Kidney (tissue), 14 donors: ENCODE results near the gene UBAP2L. TPM values are rescaled to one million over a fixed set of nuclear protein-coding genes. Genes with fewer than 3 reads are reported as not detected.

Experiments used
- DNase-seq, 5 donors: peaks; one replicate each; pipeline ENCODE4 v3.0.0-alpha.2; 2013 to 2020
- FAIRE-seq: peaks from 2 replicates; lab custom pipeline; 2012; peaks lifted over from hg19 to GRCh38; lab: Jason Lieb, UNC
- H3K27ac ChIP-seq, 2 donors: one replicate each; pipeline ENCODE4 v1.7.0; 2013; ENCODE audit warnings: low read depth in 2 of 2, low read length in 2 of 2, inconsistent platforms in 1 of 2
- H3K27me3 ChIP-seq: one replicate; pipeline ENCODE4 v1.7.1; 2013; ENCODE audit warnings: low read length, inconsistent platforms; ENCODE audit not compliant: control insufficient read depth, insufficient read depth
- H3K36me3 ChIP-seq, 3 donors: one replicate each; pipeline versions ENCODE4 v1.7.0 to v1.7.1; 2013; ENCODE audit warnings: low read length in 3 of 3, control low read depth in 1 of 3, inconsistent platforms in 1 of 3; ENCODE audit not compliant: insufficient read depth in 3 of 3, control insufficient read depth in 2 of 3
- H3K4me1 ChIP-seq, 3 donors: one replicate each; pipeline versions ENCODE4 v1.7.0 to v1.7.1; 2013; ENCODE audit warnings: low read length in 3 of 3, inconsistent platforms in 1 of 3, low read depth in 1 of 3; ENCODE audit not compliant: control insufficient read depth in 2 of 3, insufficient read depth in 2 of 3
- H3K4me3 ChIP-seq, 3 donors: one replicate each; pipeline versions ENCODE4 v1.7.0 to v1.8.1; 2013; ENCODE audit warnings: low read length in 3 of 3, control low read depth in 1 of 3, inconsistent platforms in 1 of 3
- H3K9ac ChIP-seq, 3 donors: one replicate each; pipeline versions ENCODE4 v1.7.0 to v1.7.1; 2013; ENCODE audit warnings: low read length in 3 of 3, control low read depth in 1 of 3, inconsistent platforms in 1 of 3
- H3K9me3 ChIP-seq, 3 donors: one replicate each; pipeline versions ENCODE4 v1.7.0 to v1.7.1; 2013; ENCODE audit warnings: low read length in 3 of 3, control low read depth in 1 of 3, inconsistent platforms in 1 of 3; ENCODE audit not compliant: control insufficient read depth in 2 of 3, insufficient read depth in 1 of 3
- intact Hi-C: fragments of 100-400 bp; cut with DNase I; formaldehyde crosslinking; loops from one replicate; pipeline ENCODE4 v1.11.1; 2022
- polyA plus RNA-seq: library from polyadenylated mRNA; stranded (reverse); fragments of 350-450 nt; fragmentation: Illumina TruSeq; extraction: RNeasy Lipid Tissue Mini Kit (QIAGEN cat#74804); gene quantifications from one replicate; pipeline ENCODE4 v1.2.3, GENCODE V29; 2014; ENCODE audit warnings: low read depth, low replicate concordance; ENCODE audit not compliant: insufficient read depth
- total RNA-seq: library from RNA; stranded (reverse); fragmentation: NEBNext Ultra II Directional; extraction: Animal tissue kit (Norgen Biotek cat#: 25700); gene quantifications from one replicate; pipeline ENCODE4 v1.2.1, GENCODE V29; 2021
- TF ChIP-seq, protein P1 (sequence below): IDR thresholded peaks from 3 replicates; pipeline ENCODE4 v1.5.1; 2012; ENCODE audit warnings: mild to moderate bottlenecking, moderate library complexity, borderline replicate concordance; ENCODE audit not compliant: insufficient read depth; ENCODE audit errors: extremely low read depth
- donor health status: control.
- donor health status: control.
- donor health status: control.
- donor health status: control.
- donor health status: control.
- donor health status: DM: yes; HTN: yes; CAD: no.
- donor health status: Normal renal cell carcinoma (clear cell type).

Gene UBAP2L
- total and polyA plus RNA-seq, 2 donors from 2014 or later = 46.2 to 131 TPM

GRCh38 chr1:154192476-154192875 is 28.3 kb upstream of the UBAP2L start:
- no peak for FAIRE-seq

DNA sequence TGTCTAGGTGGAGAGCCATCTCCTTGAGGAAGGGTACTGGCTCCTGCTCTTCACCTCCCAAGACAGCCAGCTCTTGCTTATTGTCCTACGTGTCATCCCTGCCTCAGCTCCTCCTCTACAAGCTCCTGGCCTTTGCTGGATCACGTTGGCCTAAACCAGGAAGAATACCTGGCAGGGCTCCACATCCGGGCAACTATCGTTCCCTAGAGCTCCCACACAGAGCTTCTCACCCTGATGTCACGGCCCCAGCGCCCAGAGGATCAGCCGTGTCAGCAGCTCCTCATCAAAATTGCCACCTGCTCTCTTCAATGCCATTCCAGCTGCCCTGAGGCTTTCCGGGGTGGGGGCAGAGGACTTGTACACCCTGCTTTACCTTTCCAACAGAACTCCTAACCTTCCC is 26.9 kb upstream of the UBAP2L start:
- DNase-seq (no peak), FAIRE-seq (no peak)
- H3K36me3 ChIP-seq = no peaks in the 10 kb centered on the region
- no peaks in the 10 kb centered on the region for H3K9me3 ChIP-seq
- TF ChIP-seq, protein P1, sequence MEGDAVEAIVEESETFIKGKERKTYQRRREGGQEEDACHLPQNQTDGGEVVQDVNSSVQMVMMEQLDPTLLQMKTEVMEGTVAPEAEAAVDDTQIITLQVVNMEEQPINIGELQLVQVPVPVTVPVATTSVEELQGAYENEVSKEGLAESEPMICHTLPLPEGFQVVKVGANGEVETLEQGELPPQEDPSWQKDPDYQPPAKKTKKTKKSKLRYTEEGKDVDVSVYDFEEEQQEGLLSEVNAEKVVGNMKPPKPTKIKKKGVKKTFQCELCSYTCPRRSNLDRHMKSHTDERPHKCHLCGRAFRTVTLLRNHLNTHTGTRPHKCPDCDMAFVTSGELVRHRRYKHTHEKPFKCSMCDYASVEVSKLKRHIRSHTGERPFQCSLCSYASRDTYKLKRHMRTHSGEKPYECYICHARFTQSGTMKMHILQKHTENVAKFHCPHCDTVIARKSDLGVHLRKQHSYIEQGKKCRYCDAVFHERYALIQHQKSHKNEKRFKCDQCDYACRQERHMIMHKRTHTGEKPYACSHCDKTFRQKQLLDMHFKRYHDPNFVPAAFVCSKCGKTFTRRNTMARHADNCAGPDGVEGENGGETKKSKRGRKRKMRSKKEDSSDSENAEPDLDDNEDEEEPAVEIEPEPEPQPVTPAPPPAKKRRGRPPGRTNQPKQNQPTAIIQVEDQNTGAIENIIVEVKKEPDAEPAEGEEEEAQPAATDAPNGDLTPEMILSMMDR = no peak
- H3K4me3 ChIP-seq = no peak overlapping the region
- no peak overlapping the region for H3K9ac ChIP-seq
- H3K4me1 ChIP-seq = no peaks in the 10 kb centered on the region
- H3K27me3 ChIP-seq = no peaks in the 10 kb centered on the region
- intact Hi-C loops = no loop called here
- no peak overlapping the region for H3K27ac ChIP-seq

More at GRCh38 chr1:154192476-154192875, 28.3 kb upstream of the UBAP2L start:
- TF ChIP-seq, protein P1 = no peak
- H3K27ac ChIP-seq = no peak overlapping the region
- no peak overlapping the region for H3K9ac ChIP-seq
- H3K4me1 ChIP-seq = no peaks in the 10 kb centered on the region
- H3K27me3 ChIP-seq = no peaks in the 10 kb centered on the region
- DNase-seq = no peak
- no peaks in the 10 kb centered on the region for H3K36me3 ChIP-seq
- intact Hi-C loops = no loop called here
- no peaks in the 10 kb centered on the region for H3K9me3 ChIP-seq
- H3K4me3 ChIP-seq = no peak overlapping the region

GRCh38 chr1:154198756-154199562 is 21.8 kb upstream of the UBAP2L start:
- peak overlapping the region in 1 of 3 donors; percentile 55 for H3K4me3 ChIP-seq
- no peaks in the 10 kb centered on the region for H3K27me3 ChIP-seq
- no peaks in the 10 kb centered on the region for H3K36me3 ChIP-seq
- DNase-seq (peak in 3 of 5 donors; percentile 39 to 86 (median 84)), FAIRE-seq (no peak)
- no peak overlapping the region for H3K27ac ChIP-seq
- TF ChIP-seq, protein P1 = peak; percentile 66
- intact Hi-C loops = no loop called here
- peaks cover 0 to 3% (median 0%) of the 10 kb centered on the region in 3 donors for H3K4me1 ChIP-seq
- H3K9me3 ChIP-seq = no peaks in the 10 kb centered on the region
- no peak overlapping the region for H3K9ac ChIP-seq
